Peyer's patch (tissue), 4 donors: Measurements from ENCODE around the gene P2RX6. TPM values are rescaled to one million over a fixed set of nuclear protein-coding genes. Genes with fewer than 3 reads are reported as not detected.

Experiments used
- DNase-seq, 3 donors: peaks; one replicate each; pipeline ENCODE4 v3.0.0-alpha.2; 2017 to 2019
- H3K27ac ChIP-seq, 4 donors: fragments of 200-600 bp; sonication (generic); one replicate each; pipeline ENCODE4 v1.5.1; 2016 to 2019
- H3K27me3 ChIP-seq, 2 donors: fragments of 200-600 bp; sonication (generic); one replicate each; pipeline ENCODE4 v1.5.1; 2019
- H3K36me3 ChIP-seq, 3 donors: fragments of 200-600 bp; sonication (generic); one replicate each; pipeline ENCODE4 v1.5.1; 2016 to 2019
- H3K4me1 ChIP-seq, 4 donors: fragments of 200-600 bp; sonication (generic); one replicate each; pipeline ENCODE4 v1.5.1; 2016 to 2019
- H3K4me3 ChIP-seq, 4 donors: fragments of 200-600 bp; sonication (generic); 1 replicate in 3 of 4; 2 replicates in 1 of 4; pipeline ENCODE4 v1.5.1; 2016 to 2019; ENCODE audit warnings: mild to moderate bottlenecking in 1 of 4
- H3K9me3 ChIP-seq, 4 donors: fragments of 200-600 bp; sonication (generic); one replicate each; pipeline ENCODE4 v1.5.1; 2016 to 2019; ENCODE audit warnings: mild to moderate bottlenecking in 1 of 4
- POLR2A ChIP-seq, 2 donors: fragments of 450-650 bp; IDR thresholded peaks; one replicate each; pipeline ENCODE4 v1.5.1; 2017; ENCODE audit warnings: antibody characterized with exemption in 2 of 2, mild to moderate bottlenecking in 2 of 2, moderate library complexity in 2 of 2
- total RNA-seq, 4 donors: library from RNA; depleted of rRNA; stranded (reverse); fragments of >200 nt; gene quantifications; one replicate each; pipeline ENCODE4 v1.1.0, GENCODE V29; 2016
- TF ChIP-seq, protein P1 (sequence below), 6 experiments: fragments of 450-650 bp in 4 of 6; fragments of 200-600 bp in 2 of 6; sonication (generic) in 1 of 6; IDR thresholded peaks; one replicate each; pipeline ENCODE4 v1.5.1; 2017 to 2019; ENCODE audit warnings: antibody characterized with exemption in 6 of 6, mild to moderate bottlenecking in 3 of 6, moderate library complexity in 1 of 6

Gene P2RX6
- total RNA-seq, 4 donors from 2014 or later: 1.7 to 2.0 TPM; not detected in 2

DNA sequence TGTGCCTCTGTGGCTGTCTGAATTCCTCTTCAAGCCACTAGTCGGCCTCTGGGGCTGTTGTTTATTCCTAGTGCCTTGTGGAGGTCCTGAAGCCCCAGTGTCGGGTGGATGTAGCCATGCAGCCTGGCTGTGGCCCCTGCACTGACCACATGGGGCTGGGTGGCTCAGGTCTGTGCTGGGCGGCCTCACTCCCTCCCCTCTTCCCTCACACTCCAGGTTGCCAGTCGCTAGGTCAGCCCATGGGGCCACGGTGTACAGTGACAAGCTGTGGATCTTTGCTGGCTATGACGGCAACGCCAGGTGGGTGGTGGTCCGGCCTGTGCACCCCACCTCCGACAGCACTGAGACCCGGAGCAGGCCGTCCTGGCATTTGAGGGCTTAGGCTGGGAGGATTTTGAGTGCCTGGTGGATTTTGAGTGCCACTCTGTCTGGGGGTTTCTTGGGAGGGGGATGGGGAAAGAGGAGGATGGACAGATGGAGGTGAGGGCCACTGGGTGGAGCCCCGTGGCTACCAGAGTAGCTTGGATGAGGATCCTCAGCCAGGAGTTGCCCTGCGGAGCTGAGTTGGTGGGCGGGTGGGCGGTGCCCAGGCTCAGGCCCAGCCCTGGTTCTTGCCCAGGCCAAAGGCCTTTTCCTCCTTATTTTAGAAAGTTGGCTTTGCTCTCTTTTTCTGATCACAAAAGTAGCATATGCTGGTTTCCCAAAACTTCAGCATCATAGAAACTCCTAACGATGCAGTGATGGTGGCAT, 26.2 kb upstream of the P2RX6 start:
- Histone ChIP-seq H3K36me3 (peaks cover 0 to 69% (median 0%) of the 10 kb centered on the region in 3 donors), H3K9me3 (no peaks in the 10 kb centered on the region), H3K4me3 (no peak overlapping the region), H3K4me1 (peaks cover 0 to 1% (median 0%) of the 10 kb centered on the region in 4 donors), H3K27ac (no peak overlapping the region), H3K27me3 (no peaks in the 10 kb centered on the region)
- no peak for DNase-seq
- no peak for TF ChIP-seq POLR2A (IDR thresholded peaks at IDR 0.05)
- TF ChIP-seq, protein P1, sequence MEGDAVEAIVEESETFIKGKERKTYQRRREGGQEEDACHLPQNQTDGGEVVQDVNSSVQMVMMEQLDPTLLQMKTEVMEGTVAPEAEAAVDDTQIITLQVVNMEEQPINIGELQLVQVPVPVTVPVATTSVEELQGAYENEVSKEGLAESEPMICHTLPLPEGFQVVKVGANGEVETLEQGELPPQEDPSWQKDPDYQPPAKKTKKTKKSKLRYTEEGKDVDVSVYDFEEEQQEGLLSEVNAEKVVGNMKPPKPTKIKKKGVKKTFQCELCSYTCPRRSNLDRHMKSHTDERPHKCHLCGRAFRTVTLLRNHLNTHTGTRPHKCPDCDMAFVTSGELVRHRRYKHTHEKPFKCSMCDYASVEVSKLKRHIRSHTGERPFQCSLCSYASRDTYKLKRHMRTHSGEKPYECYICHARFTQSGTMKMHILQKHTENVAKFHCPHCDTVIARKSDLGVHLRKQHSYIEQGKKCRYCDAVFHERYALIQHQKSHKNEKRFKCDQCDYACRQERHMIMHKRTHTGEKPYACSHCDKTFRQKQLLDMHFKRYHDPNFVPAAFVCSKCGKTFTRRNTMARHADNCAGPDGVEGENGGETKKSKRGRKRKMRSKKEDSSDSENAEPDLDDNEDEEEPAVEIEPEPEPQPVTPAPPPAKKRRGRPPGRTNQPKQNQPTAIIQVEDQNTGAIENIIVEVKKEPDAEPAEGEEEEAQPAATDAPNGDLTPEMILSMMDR (IDR thresholded peaks at IDR 0.05): no peak

DNA sequence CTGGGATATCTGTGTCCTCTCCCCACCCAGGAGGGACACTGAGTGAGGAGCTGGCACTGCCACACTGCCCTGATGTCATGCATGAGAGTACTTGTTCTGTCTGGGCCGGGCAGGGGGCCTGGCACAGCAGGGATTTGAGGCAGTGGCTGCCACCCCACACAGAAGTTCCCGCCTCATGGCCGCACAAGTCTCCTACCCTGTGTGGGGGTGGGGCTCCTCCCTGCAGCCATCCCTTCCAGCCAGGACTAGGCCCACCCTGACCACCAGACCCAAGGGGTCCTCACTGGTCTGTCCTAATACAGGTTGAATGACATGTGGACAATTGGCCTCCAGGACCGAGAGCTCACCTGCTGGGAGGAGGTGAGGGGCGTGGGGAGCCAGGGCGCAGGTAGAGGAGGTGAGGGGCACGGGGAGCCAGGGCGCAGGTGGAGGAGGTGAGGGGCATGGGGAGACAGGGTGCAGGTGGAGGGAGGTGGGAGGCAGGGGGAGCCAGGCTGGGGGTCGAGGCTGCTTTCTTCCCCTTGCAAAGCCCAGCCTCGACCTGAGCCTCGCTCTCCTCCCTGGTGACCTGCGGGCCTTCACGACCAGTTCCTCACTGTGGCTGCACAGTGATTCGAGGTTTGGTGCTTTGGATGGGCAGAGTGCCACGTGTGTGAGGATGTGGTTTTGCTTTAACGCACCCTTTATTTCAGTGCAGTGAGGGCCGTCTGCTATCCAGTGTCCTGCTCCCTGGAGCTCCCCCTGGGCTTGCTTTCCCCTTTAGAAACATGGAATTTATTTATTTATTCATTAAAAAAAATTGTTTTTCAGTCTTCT, 25.4 kb upstream of the P2RX6 start:
- Histone ChIP-seq H3K27me3 (no peaks in the 10 kb centered on the region), H3K4me1 (no peaks in the 10 kb centered on the region), H3K36me3 (peaks cover 0 to 77% (median 0%) of the 10 kb centered on the region in 3 donors), H3K9me3 (no peaks in the 10 kb centered on the region), H3K4me3 (no peak overlapping the region), H3K27ac (no peak overlapping the region)
- TF ChIP-seq, protein P1 (IDR thresholded peaks at IDR 0.05): no peak
- no peak for TF ChIP-seq POLR2A (IDR thresholded peaks at IDR 0.05)
- no peak for DNase-seq

DNA sequence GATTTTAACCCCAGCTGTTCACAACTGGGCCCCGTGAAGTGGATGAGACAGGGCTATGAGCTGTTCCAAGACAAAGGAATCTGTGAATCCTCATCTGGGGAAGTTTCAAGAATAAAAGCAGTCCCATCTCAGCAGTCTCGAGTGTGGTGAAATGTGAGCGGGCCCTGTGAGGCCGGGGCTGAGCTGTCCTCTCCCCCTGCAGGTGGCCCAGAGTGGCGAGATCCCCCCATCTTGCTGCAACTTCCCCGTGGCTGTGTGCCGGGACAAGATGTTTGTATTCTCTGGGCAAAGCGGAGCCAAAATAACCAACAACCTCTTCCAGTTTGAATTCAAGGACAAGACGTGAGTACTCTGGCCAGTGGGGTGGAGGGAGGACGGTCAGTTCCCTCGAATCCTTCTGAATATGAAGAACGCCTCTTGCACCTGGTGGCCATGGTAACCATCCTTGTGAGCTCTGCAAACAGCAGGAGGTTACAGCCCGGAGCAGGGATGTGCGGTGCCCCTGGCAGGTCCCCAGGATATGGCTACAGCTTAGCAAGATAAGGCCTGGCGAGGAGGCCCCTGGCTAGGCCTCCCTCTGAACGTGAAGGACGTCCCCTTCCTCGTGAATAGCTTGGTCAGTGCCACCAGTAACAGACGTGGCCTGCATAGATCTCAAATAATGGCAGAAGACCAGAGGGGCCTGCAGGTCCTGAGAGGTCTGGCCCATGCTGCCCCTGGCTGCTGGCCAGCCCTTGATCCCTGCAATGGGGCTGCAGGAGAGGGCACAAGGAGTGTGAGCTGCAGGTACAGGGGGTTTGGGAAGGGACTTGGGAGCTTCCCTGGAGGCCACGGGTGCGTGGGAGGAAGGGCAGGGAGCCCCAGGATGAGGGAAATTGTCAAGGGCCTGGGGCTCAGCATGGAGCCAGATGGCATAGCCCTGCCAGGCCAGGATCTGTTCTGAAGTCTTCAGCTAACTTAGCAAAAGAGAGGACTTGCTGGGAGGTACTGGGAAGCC, 24.5 kb upstream of the P2RX6 start:
- no peaks in the 10 kb centered on the region for H3K9me3 ChIP-seq
- no peaks in the 10 kb centered on the region for H3K27me3 ChIP-seq
- no peak overlapping the region for H3K4me3 ChIP-seq
- H3K36me3 ChIP-seq: peaks cover 0 to 73% (median 0%) of the 10 kb centered on the region in 3 donors
- no peak for DNase-seq
- no peaks in the 10 kb centered on the region for H3K4me1 ChIP-seq
- no peak overlapping the region for H3K27ac ChIP-seq
- TF ChIP-seq, protein P1 (IDR thresholded peaks at IDR 0.05): no peak
- TF ChIP-seq POLR2A (IDR thresholded peaks at IDR 0.05): no peak

DNA sequence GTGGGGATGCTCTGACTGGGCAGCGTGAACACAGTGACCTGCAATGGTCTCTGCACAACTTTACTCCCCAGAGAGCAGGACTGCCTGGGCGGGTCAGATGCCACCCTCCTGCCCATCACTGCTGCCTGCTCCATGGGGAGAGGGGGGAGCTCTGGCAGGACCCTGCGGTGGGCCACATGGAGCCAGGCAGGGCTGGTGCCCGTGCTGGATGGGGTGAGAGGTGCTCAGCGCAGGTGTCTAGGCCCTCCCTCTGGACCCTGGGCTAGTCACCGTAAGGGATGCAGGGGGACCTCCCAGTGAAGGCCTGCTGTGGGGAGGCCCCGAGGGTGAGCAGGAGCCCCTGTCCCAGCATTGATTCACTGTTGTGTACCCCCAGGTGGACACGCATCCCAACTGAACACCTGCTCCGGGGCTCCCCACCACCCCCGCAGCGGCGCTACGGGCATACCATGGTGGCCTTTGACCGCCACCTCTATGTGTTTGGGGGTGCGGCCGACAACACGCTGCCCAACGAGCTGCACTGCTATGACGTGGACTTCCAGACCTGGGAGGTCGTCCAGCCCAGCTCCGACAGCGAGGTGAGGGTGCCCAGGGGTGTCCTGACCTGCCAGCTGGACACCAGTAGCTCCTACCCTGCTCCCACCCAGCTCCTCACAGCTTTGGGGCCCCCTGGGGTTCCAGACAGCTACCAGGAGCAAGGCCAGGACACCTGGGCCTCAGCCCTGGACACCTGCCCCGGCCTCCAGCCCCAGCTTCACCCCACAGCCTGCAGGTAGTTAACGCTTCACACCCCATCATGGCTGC, 23.5 kb upstream of the P2RX6 start:
- Histone ChIP-seq H3K4me1 (no peaks in the 10 kb centered on the region), H3K36me3 (peaks cover 0 to 73% (median 0%) of the 10 kb centered on the region in 3 donors), H3K27me3 (no peaks in the 10 kb centered on the region), H3K4me3 (no peak overlapping the region), H3K27ac (no peak overlapping the region), H3K9me3 (no peaks in the 10 kb centered on the region)
- no peak for TF ChIP-seq POLR2A (IDR thresholded peaks at IDR 0.05)
- TF ChIP-seq, protein P1 (IDR thresholded peaks at IDR 0.05): no peak
- no peak for DNase-seq
